GM19467 (cell line): ENCODE data around the gene POLR2A.
"Not testable (repeated sequence)": the region's sequence is repeated elsewhere in the genome, so short reads cannot be mapped to it uniquely, and the experiment has no call there.

Source experiments
- ATAC-seq: cut with Tn5 transposase; IDR thresholded peaks from one replicate; pipeline ENCODE4 v1.9.1; 2021; ENCODE audit warnings: mild to moderate bottlenecking, moderate library complexity; ENCODE audit not compliant: unreplicated experiment

The POLR2A gene

GRCh38 chr17:7460850-7461660, 23.1 kb upstream of the POLR2A start:
- no peak for ATAC-seq

GRCh38 chr17:7462474-7463371, 21.4 kb upstream of the POLR2A start:
- no peak for ATAC-seq

DNA sequence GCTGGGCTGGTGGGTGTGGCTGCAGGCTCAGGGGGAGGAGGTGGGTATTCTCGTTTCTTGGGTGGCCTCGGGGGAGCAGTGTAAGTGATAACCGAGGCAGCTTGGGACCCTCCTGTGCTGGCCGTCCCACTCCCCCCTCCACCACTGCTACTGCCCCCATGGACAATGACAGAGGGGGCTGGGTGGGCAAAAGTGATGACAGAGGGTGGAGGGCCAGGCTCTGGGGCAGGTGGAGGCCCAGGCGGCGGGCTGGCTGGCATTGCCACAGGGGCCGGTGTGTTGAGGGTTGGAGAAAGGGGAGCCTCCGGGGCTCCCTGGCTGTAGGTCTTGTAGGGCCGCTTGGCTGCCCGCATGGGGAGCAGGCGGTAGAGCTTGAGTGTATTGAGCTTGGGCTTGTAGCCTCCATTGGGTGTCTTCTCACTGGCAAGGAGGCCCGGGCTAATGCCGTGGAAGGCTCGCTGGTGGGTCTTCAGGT, 20.8 kb upstream of the POLR2A start:
- no peak for ATAC-seq

GRCh38 chr17:7464081-7464480, 20.1 kb upstream of the POLR2A start:
- no peak for ATAC-seq

GRCh38 chr17:7465597-7466275, 18.4 kb upstream of the POLR2A start:
- ATAC-seq: no peak

GRCh38 chr17:7466318-7466638, 17.9 kb upstream of the POLR2A start:
- ATAC-seq: no peak

DNA sequence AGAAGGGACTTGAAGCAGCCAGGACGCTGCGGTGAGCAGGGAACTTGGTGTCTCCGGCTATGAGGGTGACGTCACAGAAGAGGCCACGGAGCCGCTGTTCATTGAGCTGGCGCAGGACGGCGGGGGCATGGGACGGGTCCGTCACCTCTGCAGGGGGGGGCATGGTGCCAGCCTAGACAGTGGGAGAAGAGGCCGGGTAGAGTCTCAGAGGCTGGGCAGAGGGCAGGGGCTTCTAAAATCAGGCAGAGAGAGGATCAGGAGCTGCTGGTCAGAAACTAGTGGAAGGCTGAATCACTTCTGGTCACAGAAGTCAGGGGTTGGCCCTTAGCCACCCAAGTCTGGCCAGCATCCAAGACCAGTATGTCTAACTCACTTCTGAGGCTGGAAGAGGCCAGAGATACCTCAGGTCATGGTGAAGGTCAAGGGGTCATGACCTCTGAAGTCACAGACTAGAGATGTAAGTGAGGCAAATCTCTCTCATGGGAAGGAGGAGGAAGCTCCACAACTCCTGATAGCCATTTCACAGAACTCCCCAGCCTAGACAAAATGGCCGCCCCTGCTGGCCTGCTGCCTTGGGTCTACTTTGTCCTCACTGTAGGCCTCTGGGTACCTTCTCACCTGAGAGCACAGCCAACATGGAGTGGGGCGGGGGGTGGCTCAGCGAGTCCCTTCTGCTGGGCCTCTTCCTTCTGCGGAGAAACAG, 17.4 kb upstream of the POLR2A start:
- ATAC-seq: no peak

DNA sequence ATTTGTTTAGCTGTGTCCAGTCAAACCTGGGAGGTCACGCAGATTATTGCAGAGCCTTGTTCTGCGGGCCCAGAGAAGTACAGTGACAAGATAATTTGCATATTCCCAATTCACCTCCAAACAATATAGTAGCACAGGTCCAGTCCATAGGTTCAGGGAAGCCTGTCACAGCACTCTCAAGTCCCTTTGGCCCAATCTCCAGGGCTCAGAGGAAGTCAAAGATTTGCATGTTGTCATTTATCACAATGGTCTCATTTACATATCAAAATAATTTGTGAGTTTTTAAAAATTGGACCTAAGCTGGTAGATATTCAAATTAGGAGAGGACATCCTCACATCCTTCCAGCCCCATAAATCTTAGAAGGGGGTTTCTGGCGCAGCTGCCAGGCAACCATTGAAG, 16.7 kb upstream of the POLR2A start:
- ATAC-seq: no peak

DNA sequence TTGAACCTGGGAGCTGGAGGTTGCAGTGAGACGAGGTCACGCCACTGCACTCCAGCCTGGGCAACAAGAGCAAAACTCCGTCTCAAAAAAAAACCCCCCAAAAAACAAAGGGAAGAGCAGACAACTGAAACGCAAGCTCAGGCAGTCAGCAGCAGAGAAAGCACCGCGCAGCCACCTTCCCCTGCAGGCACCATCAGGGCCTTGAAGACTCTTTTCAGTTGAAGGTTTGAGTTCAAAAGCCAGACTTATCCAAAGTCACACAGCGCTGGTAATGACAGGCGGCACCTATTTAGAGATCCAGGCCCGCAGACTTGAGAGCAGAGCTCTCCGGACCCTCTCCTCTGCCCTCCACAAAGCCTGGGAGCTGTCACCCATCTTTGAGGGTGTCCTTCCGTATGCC, 15.9 kb upstream of the POLR2A start:
- ATAC-seq: no peak

GRCh38 chr17:7468804-7469389, 15.3 kb upstream of the POLR2A start:
- no peak for ATAC-seq

GRCh38 chr17:7469843-7470242, 14.3 kb upstream of the POLR2A start:
- not testable (repeated sequence) for ATAC-seq

GRCh38 chr17:7470457-7470973, 13.7 kb upstream of the POLR2A start:
- ATAC-seq: not testable (repeated sequence)

DNA sequence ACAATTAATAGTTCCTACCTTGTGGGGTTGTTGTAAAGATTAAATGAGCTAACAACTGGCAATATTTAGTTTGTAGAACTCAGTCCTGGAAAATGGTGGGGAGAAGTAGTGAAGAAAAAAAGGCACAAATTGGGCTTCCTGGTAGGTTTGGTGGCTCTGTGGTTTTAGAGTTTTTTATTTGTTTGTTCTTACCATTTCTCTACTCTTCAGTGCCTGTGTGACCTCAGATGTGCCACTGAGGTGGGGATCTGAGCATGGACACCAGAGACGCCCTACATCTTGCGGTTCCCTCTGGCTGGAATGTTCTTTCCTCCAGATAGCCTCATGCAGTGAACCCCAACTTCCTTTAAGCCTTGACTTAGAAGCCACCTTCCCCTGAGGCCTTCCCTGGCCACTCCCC, 12.4 kb upstream of the POLR2A start:
- no peak for ATAC-seq

- not testable (repeated sequence) for ATAC-seq
Observed at GRCh38 chr17:7474767-7475166, 9.4 kb upstream of the POLR2A start.

DNA sequence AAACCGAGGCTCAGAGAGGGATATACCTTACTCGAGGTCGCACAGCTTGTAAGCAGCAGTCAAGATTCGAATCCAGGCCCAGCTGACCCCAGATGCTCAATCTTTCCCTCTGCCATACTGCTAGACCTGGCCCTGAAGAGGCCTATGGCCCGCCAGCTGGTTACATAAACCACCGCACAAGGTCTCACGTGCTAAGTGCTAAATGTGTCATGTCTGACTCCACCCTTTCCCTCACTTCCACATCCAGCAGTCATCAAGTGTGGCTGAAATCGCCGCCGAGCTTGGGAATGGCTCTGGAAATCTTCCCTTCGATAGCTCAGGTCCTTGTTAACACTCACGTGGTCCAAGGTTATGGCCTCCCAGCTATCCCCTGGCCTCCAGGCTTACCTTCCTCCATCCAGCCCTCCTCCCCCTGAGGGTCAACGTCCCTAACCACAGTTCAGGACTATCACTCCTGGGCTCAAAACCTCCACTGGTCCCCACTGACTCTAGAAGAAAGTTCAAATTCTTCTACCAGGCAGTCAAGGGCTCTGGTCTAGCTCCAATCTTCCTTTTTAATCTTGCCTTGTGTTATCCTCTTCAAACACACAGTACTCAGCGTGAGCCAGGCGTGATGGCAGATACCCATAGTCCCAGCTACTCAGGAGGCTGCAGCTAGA, 8.3 kb upstream of the POLR2A start:
- no peak for ATAC-seq

GRCh38 chr17:7476494-7476893, 7.7 kb upstream of the POLR2A start:
- no peak for ATAC-seq

DNA sequence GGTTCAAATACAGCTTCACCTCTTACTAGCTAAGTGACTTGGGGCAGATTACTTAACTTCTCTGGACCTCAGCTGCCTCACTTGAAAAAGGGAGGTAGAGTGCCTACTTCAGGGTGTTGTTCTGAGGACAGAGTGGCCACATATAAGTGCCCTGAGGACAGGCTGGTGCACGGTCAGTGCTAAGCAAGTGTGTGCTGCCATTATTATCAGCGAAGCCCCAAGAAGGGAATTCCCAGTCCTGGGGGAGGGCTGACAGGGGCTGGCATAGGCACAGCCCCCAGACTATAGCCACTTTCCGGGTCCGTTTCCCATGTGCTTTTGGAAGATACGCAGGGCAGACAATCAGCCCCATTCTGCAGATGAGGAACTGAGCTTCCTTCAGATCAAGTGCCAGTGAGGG, 7.2 kb upstream of the POLR2A start:
- ATAC-seq: no peak

- ATAC-seq: no peak
Observed at GRCh38 chr17:7477392-7478275, 6.5 kb upstream of the POLR2A start.
